Measurements from ENCODE around the gene FARS2. TPM values are rescaled to one million over a fixed set of nuclear protein-coding genes. Genes with fewer than 3 reads are reported as not detected.

FARS2 gene
- total RNA-seq, 1 experiment from 2014 or later, result 13.8 TPM

DNA sequence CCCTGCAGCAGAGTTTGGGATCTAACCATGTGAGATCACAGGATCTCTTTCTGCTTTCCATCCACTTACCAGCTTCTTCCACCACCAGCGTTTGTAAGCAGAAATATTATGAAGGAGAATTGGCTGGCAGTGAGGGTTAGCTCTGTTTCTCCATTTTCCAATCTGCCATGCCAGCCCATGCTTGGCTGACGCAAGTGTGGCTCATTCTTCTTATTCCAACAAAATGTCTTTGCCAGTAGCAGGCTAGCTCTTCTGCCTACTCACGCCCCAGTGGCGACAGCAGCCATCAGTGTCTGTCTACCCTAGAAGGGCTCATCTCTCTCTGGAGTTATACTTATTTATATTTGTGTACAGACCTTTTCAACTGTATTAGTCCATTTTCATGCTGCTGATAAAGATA lies 286.2 kb downstream of the FARS2 start:
- Histone ChIP-seq H4K20me1 (ENCODE audit: insufficient read depth) (no peaks in the 10 kb centered on the region), H3K4me3 (replicated peaks in 1 of 2; ENCODE audit: low read depth in 1 of 2, low read length in 2 of 2) (no peak overlapping the region), H3K9ac (ENCODE audit: low read length) (no peak overlapping the region), H3K9me2 (ENCODE audit: insufficient read depth) (no peaks in the 10 kb centered on the region), H3K4me2 (ENCODE audit: low read length) (no peak overlapping the region), H3K4me1 (ENCODE audit: control insufficient read depth in 1 of 2, insufficient read depth in 2 of 2, low read length in 2 of 2) (peaks cover 3 to 7% of the 10 kb centered on the region in 2 experiments), H3K27ac (ENCODE audit: low read depth, low read length) (no peak overlapping the region), H3K27me3 (ENCODE audit: insufficient read depth, low read length) (no peaks in the 10 kb centered on the region), H3K36me3 (ENCODE audit: control insufficient read depth in 1 of 2, insufficient read depth in 2 of 2, low read length in 2 of 2) (no peaks in the 10 kb centered on the region), H3K79me2 (ENCODE audit: insufficient read depth, low read length) (no peaks in the 10 kb centered on the region), H2AFZ (ENCODE audit: low read depth, low read length, poor library complexity, severe bottlenecking) (no peak overlapping the region), H3K9me3 (ENCODE audit: control insufficient read depth in 1 of 2, insufficient read depth in 1 of 2, low read depth in 1 of 2, low read length in 2 of 2) (no peaks in the 10 kb centered on the region)
- TF ChIP-seq EZH2phosphoT487 (IDR thresholded peaks at IDR 0.05; ENCODE audit: borderline replicate concordance), result no peak
- TF ChIP-seq, protein P1, sequence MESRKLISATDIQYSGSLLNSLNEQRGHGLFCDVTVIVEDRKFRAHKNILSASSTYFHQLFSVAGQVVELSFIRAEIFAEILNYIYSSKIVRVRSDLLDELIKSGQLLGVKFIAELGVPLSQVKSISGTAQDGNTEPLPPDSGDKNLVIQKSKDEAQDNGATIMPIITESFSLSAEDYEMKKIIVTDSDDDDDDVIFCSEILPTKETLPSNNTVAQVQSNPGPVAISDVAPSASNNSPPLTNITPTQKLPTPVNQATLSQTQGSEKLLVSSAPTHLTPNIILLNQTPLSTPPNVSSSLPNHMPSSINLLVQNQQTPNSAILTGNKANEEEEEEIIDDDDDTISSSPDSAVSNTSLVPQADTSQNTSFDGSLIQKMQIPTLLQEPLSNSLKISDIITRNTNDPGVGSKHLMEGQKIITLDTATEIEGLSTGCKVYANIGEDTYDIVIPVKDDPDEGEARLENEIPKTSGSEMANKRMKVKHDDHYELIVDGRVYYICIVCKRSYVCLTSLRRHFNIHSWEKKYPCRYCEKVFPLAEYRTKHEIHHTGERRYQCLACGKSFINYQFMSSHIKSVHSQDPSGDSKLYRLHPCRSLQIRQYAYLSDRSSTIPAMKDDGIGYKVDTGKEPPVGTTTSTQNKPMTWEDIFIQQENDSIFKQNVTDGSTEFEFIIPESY (IDR thresholded peaks at IDR 0.05; ENCODE audit: extremely low read depth, insufficient replicate concordance, low read length), result no peak
- TF ChIP-seq, protein P2, sequence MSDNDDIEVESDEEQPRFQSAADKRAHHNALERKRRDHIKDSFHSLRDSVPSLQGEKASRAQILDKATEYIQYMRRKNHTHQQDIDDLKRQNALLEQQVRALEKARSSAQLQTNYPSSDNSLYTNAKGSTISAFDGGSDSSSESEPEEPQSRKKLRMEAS (IDR thresholded peaks at IDR 0.05), result no peak
- TF ChIP-seq SRF (IDR thresholded peaks at IDR 0.05; ENCODE audit: low read depth), result no peak
- no peak for TF ChIP-seq SIN3A (IDR thresholded peaks at IDR 0.05; ENCODE audit: low read depth)
- TF ChIP-seq, protein P3, sequence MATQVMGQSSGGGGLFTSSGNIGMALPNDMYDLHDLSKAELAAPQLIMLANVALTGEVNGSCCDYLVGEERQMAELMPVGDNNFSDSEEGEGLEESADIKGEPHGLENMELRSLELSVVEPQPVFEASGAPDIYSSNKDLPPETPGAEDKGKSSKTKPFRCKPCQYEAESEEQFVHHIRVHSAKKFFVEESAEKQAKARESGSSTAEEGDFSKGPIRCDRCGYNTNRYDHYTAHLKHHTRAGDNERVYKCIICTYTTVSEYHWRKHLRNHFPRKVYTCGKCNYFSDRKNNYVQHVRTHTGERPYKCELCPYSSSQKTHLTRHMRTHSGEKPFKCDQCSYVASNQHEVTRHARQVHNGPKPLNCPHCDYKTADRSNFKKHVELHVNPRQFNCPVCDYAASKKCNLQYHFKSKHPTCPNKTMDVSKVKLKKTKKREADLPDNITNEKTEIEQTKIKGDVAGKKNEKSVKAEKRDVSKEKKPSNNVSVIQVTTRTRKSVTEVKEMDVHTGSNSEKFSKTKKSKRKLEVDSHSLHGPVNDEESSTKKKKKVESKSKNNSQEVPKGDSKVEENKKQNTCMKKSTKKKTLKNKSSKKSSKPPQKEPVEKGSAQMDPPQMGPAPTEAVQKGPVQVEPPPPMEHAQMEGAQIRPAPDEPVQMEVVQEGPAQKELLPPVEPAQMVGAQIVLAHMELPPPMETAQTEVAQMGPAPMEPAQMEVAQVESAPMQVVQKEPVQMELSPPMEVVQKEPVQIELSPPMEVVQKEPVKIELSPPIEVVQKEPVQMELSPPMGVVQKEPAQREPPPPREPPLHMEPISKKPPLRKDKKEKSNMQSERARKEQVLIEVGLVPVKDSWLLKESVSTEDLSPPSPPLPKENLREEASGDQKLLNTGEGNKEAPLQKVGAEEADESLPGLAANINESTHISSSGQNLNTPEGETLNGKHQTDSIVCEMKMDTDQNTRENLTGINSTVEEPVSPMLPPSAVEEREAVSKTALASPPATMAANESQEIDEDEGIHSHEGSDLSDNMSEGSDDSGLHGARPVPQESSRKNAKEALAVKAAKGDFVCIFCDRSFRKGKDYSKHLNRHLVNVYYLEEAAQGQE (IDR thresholded peaks at IDR 0.05; ENCODE audit: low read depth), result no peak
- TF ChIP-seq EGR1 (IDR thresholded peaks at IDR 0.05; ENCODE audit: low read depth), result no peak
- no peak for TF ChIP-seq POLR2A (IDR thresholded peaks at IDR 0.05; ENCODE audit: borderline replicate concordance, extremely low read depth, insufficient read depth, insufficient read length)
- TF ChIP-seq CEBPB (IDR thresholded peaks at IDR 0.05; ENCODE audit: low read depth), result no peak
- TF ChIP-seq ZNF274 (IDR thresholded peaks at IDR 0.05; ENCODE audit: low read depth, low read length), result no peak
- no peak for TF ChIP-seq FOSL1 (IDR thresholded peaks at IDR 0.05; ENCODE audit: low read depth)
- TF ChIP-seq, protein P4, sequence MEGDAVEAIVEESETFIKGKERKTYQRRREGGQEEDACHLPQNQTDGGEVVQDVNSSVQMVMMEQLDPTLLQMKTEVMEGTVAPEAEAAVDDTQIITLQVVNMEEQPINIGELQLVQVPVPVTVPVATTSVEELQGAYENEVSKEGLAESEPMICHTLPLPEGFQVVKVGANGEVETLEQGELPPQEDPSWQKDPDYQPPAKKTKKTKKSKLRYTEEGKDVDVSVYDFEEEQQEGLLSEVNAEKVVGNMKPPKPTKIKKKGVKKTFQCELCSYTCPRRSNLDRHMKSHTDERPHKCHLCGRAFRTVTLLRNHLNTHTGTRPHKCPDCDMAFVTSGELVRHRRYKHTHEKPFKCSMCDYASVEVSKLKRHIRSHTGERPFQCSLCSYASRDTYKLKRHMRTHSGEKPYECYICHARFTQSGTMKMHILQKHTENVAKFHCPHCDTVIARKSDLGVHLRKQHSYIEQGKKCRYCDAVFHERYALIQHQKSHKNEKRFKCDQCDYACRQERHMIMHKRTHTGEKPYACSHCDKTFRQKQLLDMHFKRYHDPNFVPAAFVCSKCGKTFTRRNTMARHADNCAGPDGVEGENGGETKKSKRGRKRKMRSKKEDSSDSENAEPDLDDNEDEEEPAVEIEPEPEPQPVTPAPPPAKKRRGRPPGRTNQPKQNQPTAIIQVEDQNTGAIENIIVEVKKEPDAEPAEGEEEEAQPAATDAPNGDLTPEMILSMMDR (IDR thresholded peaks at IDR 0.05 in 2 of 3, conservative IDR thresholded peaks at IDR 0.05 in 1 of 3; ENCODE audit: borderline replicate concordance in 1 of 3, insufficient read depth in 1 of 3, low read depth in 2 of 3, low read length in 2 of 3), result no peak
- no peak for TF ChIP-seq EZH2 (IDR thresholded peaks at IDR 0.05)
- CTCF ChIA-PET, result no interaction called here
- RAD21 ChIA-PET (ENCODE audit: low non-redundant PET in 1 of 2, low total read pairs in 2 of 2, uncharacterized antibody in 2 of 2, unreplicated experiment in 2 of 2), result no interaction called here
- no TSS peak for BruUV-seq (replicated peaks)
- no peak for ATAC-seq
- DNase-seq (ENCODE audit: low read depth, low spot score), result no peak
- POLR2A ChIA-PET, result no interaction called here
- intact Hi-C loops (cut with micrococcal nuclease), result no loop called here

All from HCT116 (cell line).